AG09309 (cell line): ENCODE results near the gene ARHGEF17.

Source experiments
- DNase-seq: peaks from one replicate; pipeline ENCODE4 v3.0.0-alpha.2; 2010; ENCODE audit warnings: low read depth
- H3K4me3 ChIP-seq: 2 replicates; pipeline ENCODE4 v1.5.1; 2011; ENCODE audit warnings: mild to moderate bottlenecking, low read depth, low read length, moderate library complexity; ENCODE audit not compliant: control insufficient read depth
- CTCF ChIP-seq: IDR thresholded peaks from 2 replicates; pipeline ENCODE4 v1.5.1; 2011; ENCODE audit warnings: mild to moderate bottlenecking, low read depth, low read length, inconsistent platforms; ENCODE audit not compliant: insufficient read depth, control insufficient read depth; ENCODE audit errors: missing control alignments

The ARHGEF17 gene

GRCh38 chr11:73294604-73295003 is 13.5 kb upstream of the ARHGEF17 start:
- no peak overlapping the region for H3K4me3 ChIP-seq
- TF ChIP-seq CTCF = no peak
- DNase-seq = no peak

GRCh38 chr11:73295241-73295995 is 12.7 kb upstream of the ARHGEF17 start:
- H3K4me3 ChIP-seq = no peak overlapping the region
- no peak for DNase-seq
- TF ChIP-seq CTCF = peak; percentile 96

- no peak for TF ChIP-seq CTCF
- no peak for DNase-seq
These were observed 12.1 kb upstream of the ARHGEF17 start for GRCh38 chr11:73295996-73296318.

GRCh38 chr11:73296501-73297230 is 11.4 kb upstream of the ARHGEF17 start:
- DNase-seq = no peak
- no peak for TF ChIP-seq CTCF
- H3K4me3 ChIP-seq = no peak overlapping the region

More at GRCh38 chr11:73295996-73296318, 12.1 kb upstream of the ARHGEF17 start:
- H3K4me3 ChIP-seq = no peak overlapping the region

GRCh38 chr11:73297231-73297590 is 10.9 kb upstream of the ARHGEF17 start:
- no peak overlapping the region for H3K4me3 ChIP-seq
- no peak for DNase-seq
- no peak for TF ChIP-seq CTCF

GRCh38 chr11:73297702-73298101 is 10.4 kb upstream of the ARHGEF17 start:
- TF ChIP-seq CTCF = no peak
- no peak overlapping the region for H3K4me3 ChIP-seq
- DNase-seq = no peak
